GM04503 (cell line): ENCODE data around the gene EN2.

ENCODE experiments used
- DNase-seq: peaks from one replicate; pipeline ENCODE4 v3.0.0-alpha.2; 2012; ENCODE audit warnings: low read depth

EN2 gene

DNA sequence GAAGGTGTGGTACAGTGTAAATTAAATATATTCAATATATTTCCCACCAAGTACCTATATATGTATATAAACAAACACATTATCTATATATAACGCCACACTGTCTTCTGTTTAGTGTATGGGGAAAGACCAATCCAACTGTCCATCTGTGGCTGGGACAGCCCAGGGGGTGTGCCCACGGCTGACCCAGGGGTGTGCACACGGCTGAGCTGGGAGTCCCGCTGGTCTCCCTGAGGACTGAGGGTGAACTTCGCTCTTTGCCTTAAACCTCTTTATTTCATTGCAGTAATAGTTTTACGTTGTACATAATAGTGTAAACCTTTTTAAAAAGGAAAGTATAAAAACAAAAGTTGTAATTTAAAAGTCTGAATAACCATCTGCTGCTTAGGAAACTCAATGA, 6.3 kb downstream of the EN2 start:
- DNase-seq: no peak

DNA sequence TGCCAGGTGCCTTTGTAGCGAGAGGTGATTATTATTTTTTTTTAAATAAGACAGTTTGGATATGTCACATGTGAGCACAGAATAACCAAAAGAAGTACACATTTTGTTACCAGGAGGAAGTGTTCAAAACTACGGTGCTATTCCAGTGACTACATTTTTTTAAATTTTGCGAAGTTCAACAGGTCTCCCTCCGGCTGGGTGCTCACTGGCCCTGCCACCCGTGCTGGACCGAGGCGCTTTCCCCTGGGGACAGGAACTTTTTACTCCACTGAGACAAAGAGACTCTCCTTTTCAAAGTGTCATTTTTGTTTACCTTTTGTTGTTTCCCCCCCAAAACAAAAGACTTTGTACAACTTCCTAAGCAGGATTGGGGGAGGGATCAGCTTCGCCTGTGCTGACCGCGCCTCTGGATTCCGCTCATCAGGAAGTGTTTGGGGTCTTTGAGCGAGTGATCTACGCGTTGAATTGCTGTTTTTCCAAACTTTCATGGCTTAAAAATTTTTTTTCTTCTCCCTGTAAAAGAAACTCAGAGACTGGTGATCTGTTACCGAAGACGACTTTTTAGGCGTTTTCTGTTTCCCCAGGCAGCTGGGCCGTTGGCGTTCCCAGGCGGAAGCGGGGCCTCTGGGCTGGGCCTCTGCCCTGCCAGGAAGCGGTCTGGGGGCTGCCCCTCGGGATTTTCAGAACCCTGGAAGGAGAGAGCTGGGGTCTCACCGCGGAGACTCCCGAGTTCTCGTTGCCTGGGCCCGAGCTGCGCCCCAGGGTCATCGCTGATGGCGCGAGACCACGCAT, 7.2 kb downstream of the EN2 start:
- no peak for DNase-seq

GRCh38 chr7:155465761-155466141, 7.8 kb downstream of the EN2 start:
- no peak for DNase-seq

GRCh38 chr7:155466142-155466813, 8.3 kb downstream of the EN2 start:
- no peak for DNase-seq

DNA sequence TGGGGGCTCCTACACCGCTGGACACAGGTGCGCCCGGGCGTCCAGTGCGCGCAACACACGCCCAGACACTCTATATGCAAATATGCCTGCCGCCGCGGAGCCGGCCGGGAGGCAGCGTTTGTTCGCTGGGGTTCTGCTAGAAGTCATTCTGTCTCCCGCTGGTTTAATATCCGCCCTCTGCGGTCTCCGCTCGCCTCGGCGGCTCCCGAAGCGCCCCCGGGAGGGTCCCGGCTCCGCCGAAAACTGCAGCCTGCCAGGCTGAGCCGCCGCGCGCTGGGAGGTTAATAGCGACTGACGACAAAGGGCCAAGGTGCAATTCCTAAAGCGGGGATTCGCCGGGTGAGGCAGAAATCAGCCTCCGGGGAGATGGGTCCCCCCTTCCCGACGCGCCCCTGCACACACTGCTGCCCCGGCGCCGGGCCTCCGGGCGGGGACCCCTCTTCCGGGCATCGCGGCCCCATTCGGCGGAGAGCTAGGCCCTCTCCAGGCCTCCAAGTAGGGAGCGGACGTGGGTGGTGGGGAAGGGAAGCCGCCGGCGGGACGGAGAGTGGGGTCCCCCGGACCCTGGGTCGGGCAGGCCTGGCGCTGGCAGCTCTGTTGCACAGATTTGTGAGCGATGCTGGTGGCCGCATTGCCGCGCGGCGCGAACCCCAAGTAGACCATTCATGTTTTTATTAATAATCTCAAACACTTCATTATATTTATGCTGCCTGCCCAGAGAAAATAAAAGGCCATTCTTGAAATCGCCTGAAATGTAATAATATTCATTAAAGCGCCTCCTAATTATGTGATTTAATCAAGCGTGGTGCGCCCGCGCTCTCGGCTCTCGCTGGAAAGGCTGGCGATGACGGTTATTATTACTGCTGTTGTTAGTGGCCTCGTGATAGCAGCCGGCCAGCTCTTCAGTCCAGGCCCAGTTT, 9.1 kb downstream of the EN2 start:
- DNase-seq: no peak

GRCh38 chr7:155467846-155468784, 10.2 kb downstream of the EN2 start:
- no peak for DNase-seq

- no peak for DNase-seq
Observed at GRCh38 chr7:155468785-155469148, 10.8 kb downstream of the EN2 start.

DNA sequence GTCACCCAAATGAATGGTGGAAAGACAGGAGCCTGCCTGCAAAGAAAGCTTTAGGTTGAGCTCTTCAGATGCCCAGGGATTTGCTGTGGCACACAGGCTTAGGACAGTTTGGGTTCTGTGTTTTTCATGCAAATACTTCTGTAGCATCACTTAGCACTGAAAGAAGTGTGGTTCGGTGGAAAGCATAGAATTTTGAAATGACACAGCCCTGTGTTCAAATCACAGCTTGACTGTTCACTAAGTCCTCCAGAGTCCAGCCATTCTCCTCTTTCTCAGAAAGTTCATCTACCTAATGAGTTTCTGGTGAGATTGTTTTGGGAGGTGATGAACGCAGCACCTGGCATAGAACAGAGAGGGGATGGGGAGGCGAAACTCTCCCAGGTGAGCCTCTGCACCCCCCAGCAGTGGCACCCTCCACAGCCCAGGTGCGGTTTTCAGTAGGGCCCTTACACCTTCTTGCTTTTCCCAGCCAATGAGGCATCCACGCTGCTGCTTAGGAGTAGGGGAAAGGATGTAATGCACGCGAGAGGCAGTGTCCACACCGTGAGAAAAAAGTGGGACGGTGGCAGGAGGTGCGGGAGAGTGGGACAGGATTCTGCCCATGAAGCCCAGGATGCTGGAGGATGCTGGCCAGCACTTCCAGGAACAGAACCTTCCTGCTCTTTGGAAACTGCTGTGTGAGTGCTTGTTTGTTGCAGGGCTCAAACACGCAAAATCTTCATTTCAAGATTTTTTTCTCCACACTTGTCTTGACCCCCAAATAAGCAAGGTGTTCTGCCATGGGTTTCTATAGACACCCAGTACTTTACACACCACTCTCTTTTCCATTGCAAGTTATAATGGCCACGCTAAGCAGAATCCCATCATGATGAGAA, 11.6 kb downstream of the EN2 start:
- no peak for DNase-seq

DNA sequence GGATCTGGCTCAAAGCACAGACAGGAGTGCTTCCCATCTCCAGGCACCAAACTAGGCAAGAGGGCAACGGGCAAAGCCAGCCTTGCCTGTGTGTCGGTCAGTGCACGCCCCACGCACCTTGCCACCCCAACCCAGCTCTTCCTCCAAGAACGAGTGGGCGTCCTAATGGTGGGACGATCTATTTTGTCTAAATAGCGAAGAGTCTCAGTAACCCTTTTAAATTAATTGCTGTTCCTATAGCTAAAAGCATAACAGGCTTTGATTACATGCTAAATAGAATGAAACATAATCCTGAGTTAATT, 12.2 kb downstream of the EN2 start:
- DNase-seq: no peak

- DNase-seq: no peak
Observed at GRCh38 chr7:155470686-155471638, 13.0 kb downstream of the EN2 start.

DNA sequence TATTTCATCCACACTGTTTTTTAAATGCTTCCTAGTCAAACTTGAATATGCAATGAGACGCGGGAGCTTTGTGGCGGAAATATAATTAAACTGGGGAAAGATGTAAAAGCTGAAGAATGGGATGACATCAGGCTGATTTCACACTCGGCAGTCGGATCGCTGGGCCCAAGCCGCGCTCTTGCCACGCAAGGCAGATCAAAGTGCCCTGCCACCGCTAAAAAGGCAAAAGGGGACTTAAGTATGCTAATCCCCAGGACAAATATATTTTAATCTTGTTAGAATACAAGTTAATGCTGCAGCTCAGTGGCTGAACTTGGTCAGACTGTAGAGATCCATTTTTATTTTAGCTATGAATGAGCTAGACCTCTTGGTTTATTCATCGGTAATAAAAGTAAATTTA, 13.8 kb downstream of the EN2 start:
- no peak for DNase-seq

GRCh38 chr7:155477476-155477875, 19.5 kb downstream of the EN2 start:
- no peak for DNase-seq

DNA sequence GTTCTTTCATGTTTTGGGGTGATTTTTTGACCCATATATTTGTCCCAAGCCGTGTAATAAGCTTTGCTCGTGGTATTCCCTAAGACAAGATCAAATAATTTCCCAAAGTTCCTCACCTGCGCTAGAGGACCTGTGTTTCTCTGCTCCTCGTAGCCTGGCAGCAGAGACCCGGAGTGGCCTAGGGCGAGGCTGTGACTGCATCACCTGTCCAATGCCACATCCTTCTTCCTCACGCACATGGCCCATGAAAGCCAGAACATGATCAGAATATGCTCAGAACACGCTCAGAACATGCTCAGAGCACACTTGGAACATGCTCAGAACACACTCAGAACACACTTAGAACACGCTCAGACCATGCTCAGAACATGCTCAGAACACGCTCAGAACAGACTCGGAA, 23.8 kb downstream of the EN2 start:
- DNase-seq: no peak

- no peak for DNase-seq
Observed at GRCh38 chr7:155482511-155483183, 24.7 kb downstream of the EN2 start.

- DNase-seq: no peak
Observed at GRCh38 chr7:155483245-155483644, 25.3 kb downstream of the EN2 start.

- no peak for DNase-seq
Observed at GRCh38 chr7:155483868-155484325, 26.0 kb downstream of the EN2 start.

DNA sequence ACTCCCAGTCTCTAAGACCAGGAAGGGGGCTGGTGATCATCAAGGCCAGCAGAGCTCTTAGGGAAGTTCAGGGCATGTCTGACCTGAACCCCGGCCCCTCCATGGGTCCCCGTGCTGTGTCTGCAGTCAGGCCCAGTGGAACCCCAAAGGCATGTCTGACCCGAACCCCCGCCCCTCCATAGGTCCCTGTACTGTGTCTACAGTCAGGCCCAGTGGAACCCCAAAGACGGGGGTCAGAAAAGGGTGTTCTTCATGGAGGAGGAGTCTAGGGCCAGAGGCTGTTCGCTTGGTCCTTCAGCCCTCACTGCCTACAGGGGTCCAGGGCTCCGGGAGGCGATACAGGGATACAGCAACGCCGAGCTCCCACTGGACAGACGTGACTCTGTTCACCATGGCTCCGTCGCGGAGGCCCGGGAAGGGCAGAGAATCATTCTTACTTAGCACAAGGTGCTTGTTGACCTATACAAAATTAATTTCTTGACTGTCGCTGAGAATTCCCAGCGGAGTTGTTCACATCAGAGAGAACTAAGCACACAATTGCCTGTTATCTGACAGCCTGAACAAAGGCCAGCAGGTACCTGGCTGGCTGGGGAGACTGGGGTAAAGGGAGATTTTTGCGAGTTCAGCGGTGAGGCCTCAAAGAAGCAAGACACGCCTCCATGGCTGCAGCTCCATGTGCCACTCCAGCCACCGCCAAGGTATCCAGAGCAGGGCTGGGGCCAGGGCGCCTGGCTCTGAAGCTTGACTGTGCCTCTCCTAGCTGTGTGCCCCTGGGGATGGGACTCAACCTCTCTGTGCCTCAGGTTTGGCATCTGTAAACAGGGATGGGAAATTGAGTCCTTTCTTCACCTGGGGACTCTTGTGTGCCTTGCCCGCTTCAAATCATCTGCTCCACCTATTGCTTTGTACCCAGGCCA, 26.8 kb downstream of the EN2 start:
- no peak for DNase-seq
